Caco-2 (cell line): ENCODE data around the gene THSD7A. TPM values are rescaled to one million over a fixed set of nuclear protein-coding genes. Genes with fewer than 3 reads are reported as not detected.

Experiments used
- BruUV-seq: library from RNA; stranded (reverse); fragments of 400-500 nt; replicated peaks from 2 replicates; lab custom pipeline; 2021; lab: Mats Ljungman, UMichigan
- CTCF ChIA-PET: fragments of 300-600 bp; sonication (Branson Sonifier 250); formaldehyde crosslinking; loops from one replicate; lab custom pipeline; 2022; ENCODE audit warnings: antibody characterized with exemption; lab: Charles Lee
- POLR2A ChIA-PET: fragments of 300-600 bp; sonication (Branson Sonifier 250); formaldehyde crosslinking; loops from one replicate; lab custom pipeline; 2022; ENCODE audit warnings: antibody characterized with exemption; lab: Charles Lee
- DNase-seq, 2 experiments: peaks; one replicate each; pipeline versions ENCODE4 v3.0.0 to v3.0.0-alpha.2; 2020 to 2022
- H3K27me3 ChIP-seq: replicated peaks from 2 replicates; pipeline ENCODE4 v1.6.0; 2011; ENCODE audit warnings: low read length; ENCODE audit not compliant: control insufficient read depth, insufficient read depth
- H3K36me3 ChIP-seq: 2 replicates; pipeline ENCODE4 v1.5.1; 2011; ENCODE audit warnings: low read length; ENCODE audit not compliant: control insufficient read depth, insufficient read depth
- H3K4me1 ChIP-seq: fragments of 250-450 bp; sonication (Bioruptor Pico); 2 replicates; pipeline ENCODE4 v1.5.1; 2020; ENCODE audit warnings: mild to moderate bottlenecking
- H3K4me3 ChIP-seq: 2 replicates; pipeline ENCODE4 v1.5.1; 2011; ENCODE audit warnings: low read depth, mild to moderate bottlenecking, control low read depth, low read length
- H3K9me3 ChIP-seq: fragments of 250-450 bp; sonication (Bioruptor Pico); 2 replicates; pipeline ENCODE4 v1.5.1; 2020; ENCODE audit warnings: mild to moderate bottlenecking, moderate library complexity
- H3K27ac Mint-ChIP-seq: one replicate; pipeline ENCODE4 v1.8.0; 2022; ENCODE audit warnings: mixed read lengths; ENCODE audit not compliant: unreplicated experiment
- H3K27me3 Mint-ChIP-seq: one replicate; pipeline ENCODE4 v1.8.0; 2022; ENCODE audit warnings: mixed read lengths; ENCODE audit not compliant: insufficient read depth, unreplicated experiment
- H3K36me3 Mint-ChIP-seq: one replicate; pipeline ENCODE4 v1.8.0; 2022; ENCODE audit warnings: mild to moderate bottlenecking, mixed read lengths; ENCODE audit not compliant: insufficient read depth, unreplicated experiment
- H3K4me1 Mint-ChIP-seq: one replicate; pipeline ENCODE4 v1.8.0; 2022; ENCODE audit warnings: low read depth, mixed read lengths; ENCODE audit not compliant: unreplicated experiment
- H3K4me3 Mint-ChIP-seq: one replicate; pipeline ENCODE4 v1.8.0; 2022; ENCODE audit warnings: mild to moderate bottlenecking, moderate library complexity, mixed read lengths; ENCODE audit not compliant: unreplicated experiment
- H3K9me3 Mint-ChIP-seq: one replicate; pipeline ENCODE4 v1.8.0; 2022; ENCODE audit warnings: mixed read lengths; ENCODE audit not compliant: unreplicated experiment
- CTCF ChIP-seq, 2 experiments: fragments of 200-600 bp in 1 of 2; IDR thresholded peaks; 1 replicate in 1 of 2; 2 replicates in 1 of 2; pipeline versions ENCODE4 v1.5.1 to v1.8.0; 2011 to 2022; ENCODE audit warnings: antibody characterized with exemption in 1 of 2, control low read depth in 1 of 2, inconsistent platforms in 1 of 2, low read depth in 1 of 2, low read length in 1 of 2, mild to moderate bottlenecking in 1 of 2, moderate library complexity in 1 of 2; ENCODE audit not compliant: insufficient read depth in 1 of 2, severe bottlenecking in 1 of 2, unreplicated experiment in 1 of 2
- intact Hi-C: fragments of 100-400 bp; cut with micrococcal nuclease; formaldehyde crosslinking; loops from one replicate; pipeline ENCODE4 v1.10.0; 2022; ENCODE audit not compliant: unreplicated experiment
- total RNA-seq: library from RNA; stranded (reverse); gene quantifications from 2 replicates; pipeline ENCODE4 v1.2.3, GENCODE V29; 2022

The THSD7A gene
- total RNA-seq, 1 experiment from 2014 or later = 0.05 TPM

- Histone ChIP-seq H3K36me3 (no peaks in the 10 kb centered on the region), H3K27me3 (no peaks in the 10 kb centered on the region), H3K4me3 (no peak overlapping the region), H3K4me1 (no peaks in the 10 kb centered on the region), H3K9me3 (no peaks in the 10 kb centered on the region)
- ChIA-PET POLR2A (no interaction called here), CTCF (no interaction called here)
- no peak for DNase-seq
- no peak for TF ChIP-seq CTCF (IDR thresholded peaks at IDR 0.05; ENCODE audit: insufficient read depth in 1 of 2, low read depth in 1 of 2, low read length in 1 of 2, severe bottlenecking in 1 of 2, unreplicated experiment in 1 of 2)
- no TSS peak for BruUV-seq
- no peaks in the 10 kb centered on the region for H3K36me3 Mint-ChIP-seq
- intact Hi-C loops = no loop called here
- no peaks in the 10 kb centered on the region for H3K4me1 Mint-ChIP-seq
- H3K4me3 Mint-ChIP-seq = no peak overlapping the region
- no peaks in the 10 kb centered on the region for H3K9me3 Mint-ChIP-seq
- H3K27me3 Mint-ChIP-seq = peaks cover 4% of the 10 kb centered on the region
- no peak overlapping the region for H3K27ac Mint-ChIP-seq
These were observed 16.3 kb upstream of the THSD7A start for GRCh38 chr7:11848251-11848650.

GRCh38 chr7:11847336-11847735 is 15.3 kb upstream of the THSD7A start:
- Histone ChIP-seq H3K4me3 (no peak overlapping the region), H3K27me3 (no peaks in the 10 kb centered on the region), H3K4me1 (no peaks in the 10 kb centered on the region), H3K9me3 (no peaks in the 10 kb centered on the region), H3K36me3 (no peaks in the 10 kb centered on the region)
- Mint-ChIP-seq H3K27me3 (peaks cover 4% of the 10 kb centered on the region), H3K9me3 (no peaks in the 10 kb centered on the region), H3K4me3 (no peak overlapping the region), H3K27ac (no peak overlapping the region), H3K4me1 (no peaks in the 10 kb centered on the region), H3K36me3 (no peaks in the 10 kb centered on the region)
- intact Hi-C loops = no loop called here
- ChIA-PET CTCF (no interaction called here), POLR2A (no interaction called here)
- no TSS peak for BruUV-seq
- TF ChIP-seq CTCF (IDR thresholded peaks at IDR 0.05; ENCODE audit: insufficient read depth in 1 of 2, low read depth in 1 of 2, low read length in 1 of 2, severe bottlenecking in 1 of 2, unreplicated experiment in 1 of 2) = no peak
- no peak for DNase-seq

GRCh38 chr7:11846361-11846955 is 14.5 kb upstream of the THSD7A start:
- H3K27ac Mint-ChIP-seq = no peak overlapping the region
- intact Hi-C loops = no loop called here
- POLR2A ChIA-PET = no interaction called here
- Histone ChIP-seq H3K27me3 (no peaks in the 10 kb centered on the region), H3K4me3 (no peak overlapping the region), H3K4me1 (no peaks in the 10 kb centered on the region), H3K9me3 (no peaks in the 10 kb centered on the region), H3K36me3 (no peaks in the 10 kb centered on the region)
- TF ChIP-seq CTCF (IDR thresholded peaks at IDR 0.05; ENCODE audit: insufficient read depth in 1 of 2, low read depth in 1 of 2, low read length in 1 of 2, severe bottlenecking in 1 of 2, unreplicated experiment in 1 of 2) = no peak
- no peaks in the 10 kb centered on the region for H3K4me1 Mint-ChIP-seq
- CTCF ChIA-PET = no interaction called here
- BruUV-seq = no TSS peak
- no peaks in the 10 kb centered on the region for H3K9me3 Mint-ChIP-seq
- no peak overlapping the region for H3K4me3 Mint-ChIP-seq
- H3K36me3 Mint-ChIP-seq = no peaks in the 10 kb centered on the region
- peaks cover 4% of the 10 kb centered on the region for H3K27me3 Mint-ChIP-seq
- DNase-seq = no peak
